Endodermal cell (in vitro differentiated cells): ENCODE measurements around the gene VWA5B2. TPM values are rescaled to one million over a fixed set of nuclear protein-coding genes. Genes with fewer than 3 reads are reported as not detected.

ENCODE experiments used
- DNase-seq: peaks from one replicate; pipeline ENCODE4 v3.0.0-alpha.2; 2017
- H3K27ac ChIP-seq: 2 replicates; pipeline ENCODE4 v1.5.1; 2013; ENCODE audit warnings: mild to moderate bottlenecking, low read depth, low read length, moderate library complexity
- H3K27me3 ChIP-seq: 2 replicates; pipeline ENCODE4 v1.6.1; 2013; ENCODE audit warnings: mild to moderate bottlenecking, low read length, moderate library complexity; ENCODE audit not compliant: insufficient read depth, control insufficient read depth, poor library complexity, severe bottlenecking
- H3K36me3 ChIP-seq: 2 replicates; pipeline ENCODE4 v1.7.0; 2013; ENCODE audit warnings: mild to moderate bottlenecking, low read length, moderate library complexity; ENCODE audit not compliant: control insufficient read depth, insufficient read depth
- H3K4me1 ChIP-seq: one replicate; pipeline ENCODE4 v1.7.0; 2013; ENCODE audit warnings: low read length; ENCODE audit not compliant: control insufficient read depth, insufficient read depth
- H3K4me3 ChIP-seq: 2 replicates; pipeline ENCODE4 v1.5.1; 2013; ENCODE audit warnings: mild to moderate bottlenecking, low read length, moderate library complexity
- H3K9ac ChIP-seq: 2 replicates; pipeline ENCODE4 v1.6.1; 2013; ENCODE audit warnings: mild to moderate bottlenecking, low read length, moderate library complexity; ENCODE audit not compliant: poor library complexity, severe bottlenecking; ENCODE audit errors: extremely low read depth
- H3K9me3 ChIP-seq: 2 replicates; pipeline ENCODE4 v1.6.1; 2013; ENCODE audit warnings: mild to moderate bottlenecking, low read length, moderate library complexity; ENCODE audit not compliant: control insufficient read depth
- H3K27ac Mint-ChIP-seq: 2 replicates; pipeline ENCODE4 v1.8.0; 2020; ENCODE audit warnings: mixed read lengths
- H3K27me3 Mint-ChIP-seq: 2 replicates; pipeline ENCODE4 v1.8.0; 2021; ENCODE audit warnings: mild to moderate bottlenecking, mixed read lengths; ENCODE audit not compliant: insufficient read depth
- H3K36me3 Mint-ChIP-seq: 2 replicates; pipeline ENCODE4 v1.8.0; 2020; ENCODE audit warnings: low read depth, mixed read lengths
- H3K4me1 Mint-ChIP-seq: 2 replicates; pipeline ENCODE4 v1.8.0; 2020; ENCODE audit warnings: mixed read lengths
- H3K4me3 Mint-ChIP-seq: 2 replicates; pipeline ENCODE4 v1.8.0; 2020; ENCODE audit warnings: mild to moderate bottlenecking, moderate library complexity, mixed read lengths
- H3K9me3 Mint-ChIP-seq: 2 replicates; pipeline ENCODE4 v1.8.0; 2020; ENCODE audit warnings: mild to moderate bottlenecking, mixed read lengths
- CTCF ChIP-seq: fragments of 200-600 bp; sonication (generic); conservative IDR thresholded peaks from 2 replicates; pipeline ENCODE4 v1.5.0; 2021; ENCODE audit warnings: antibody characterized with exemption, mild to moderate bottlenecking
- WGBS, 2 experiments: methylation state at CpG; one replicate each; pipeline versions ENCODE4 v1.1.5 to v1.1.7; 2013; ENCODE audit warnings: missing lambda C conversion rate in 2 of 2, mixed read lengths in 1 of 2; ENCODE audit not compliant: insufficient coverage in 1 of 2, insufficient read length in 1 of 2; 5-methylcytosine and 5-hydroxymethylcytosine counted together
- total RNA-seq, 2 donors: library from RNA; stranded (reverse); fragmentation: NEBNext Ultra II Directional in 1 of 2; extraction: Animal tissue kit (Norgen Biotek cat#: 25700) in 1 of 2; gene quantifications; 2 replicates in 1 of 2; 3 replicates in 1 of 2; pipeline ENCODE4 v1.2.1, GENCODE V29; 2021

VWA5B2 gene
- total RNA-seq, 2 donors from 2014 or later: 0.62 to 0.97 TPM

GRCh38 chr3:184196536-184196935 lies 32.8 kb upstream of the VWA5B2 start:
- H3K4me3 ChIP-seq: no peak overlapping the region
- WGBS, 2 experiments: 94 to 95% methylated on average over 5 to 6 of the region's 6 CpGs
- Mint-ChIP-seq H3K4me3 (no peak overlapping the region), H3K4me1 (no peaks in the 10 kb centered on the region), H3K27me3 (no peaks in the 10 kb centered on the region), H3K9me3 (no peaks in the 10 kb centered on the region), H3K36me3 (peaks cover 38% of the 10 kb centered on the region), H3K27ac (no peak overlapping the region)
- H3K27me3 ChIP-seq: no peaks in the 10 kb centered on the region
- no peak for TF ChIP-seq CTCF
- H3K9me3 ChIP-seq: no peaks in the 10 kb centered on the region
- H3K4me1 ChIP-seq: no peaks in the 10 kb centered on the region
- no peak overlapping the region for H3K9ac ChIP-seq
- H3K27ac ChIP-seq: no peak overlapping the region
- H3K36me3 ChIP-seq: peaks cover 33% of the 10 kb centered on the region
- DNase-seq: no peak

DNA sequence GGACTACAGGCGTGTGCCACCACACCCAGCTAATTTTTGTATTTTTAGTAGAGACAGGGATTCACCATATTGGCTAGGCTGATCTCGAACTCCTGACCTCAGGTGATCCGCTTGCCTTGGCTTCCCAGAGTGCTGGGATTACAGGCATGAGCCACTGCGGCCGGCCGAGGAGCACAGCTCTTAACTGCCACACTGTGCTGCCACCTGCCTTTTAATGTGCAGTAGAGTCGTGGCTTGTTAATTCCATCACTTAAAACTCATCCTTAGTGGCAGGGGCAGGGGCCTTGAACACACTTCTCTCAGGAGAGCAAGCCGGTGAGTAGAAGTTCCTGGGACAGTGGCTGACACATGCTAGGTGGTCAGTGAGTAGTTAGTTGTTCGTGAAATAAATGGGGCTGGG lies 30.9 kb upstream of the VWA5B2 start:
- no peak overlapping the region for H3K4me3 ChIP-seq
- 87 to 92% methylated on average over 8 to 9 of the region's 9 CpGs for WGBS, 2 experiments
- TF ChIP-seq CTCF: no peak
- no peak for DNase-seq
- H3K36me3 ChIP-seq: peaks cover 15% of the 10 kb centered on the region
- no peaks in the 10 kb centered on the region for H3K9me3 ChIP-seq
- Mint-ChIP-seq H3K9me3 (no peaks in the 10 kb centered on the region), H3K27ac (no peak overlapping the region), H3K4me1 (no peaks in the 10 kb centered on the region), H3K27me3 (no peaks in the 10 kb centered on the region), H3K36me3 (peaks cover 18% of the 10 kb centered on the region), H3K4me3 (no peak overlapping the region)
- H3K27ac ChIP-seq: no peak overlapping the region
- H3K4me1 ChIP-seq: no peaks in the 10 kb centered on the region
- H3K27me3 ChIP-seq: no peaks in the 10 kb centered on the region
- H3K9ac ChIP-seq: no peak overlapping the region

DNA sequence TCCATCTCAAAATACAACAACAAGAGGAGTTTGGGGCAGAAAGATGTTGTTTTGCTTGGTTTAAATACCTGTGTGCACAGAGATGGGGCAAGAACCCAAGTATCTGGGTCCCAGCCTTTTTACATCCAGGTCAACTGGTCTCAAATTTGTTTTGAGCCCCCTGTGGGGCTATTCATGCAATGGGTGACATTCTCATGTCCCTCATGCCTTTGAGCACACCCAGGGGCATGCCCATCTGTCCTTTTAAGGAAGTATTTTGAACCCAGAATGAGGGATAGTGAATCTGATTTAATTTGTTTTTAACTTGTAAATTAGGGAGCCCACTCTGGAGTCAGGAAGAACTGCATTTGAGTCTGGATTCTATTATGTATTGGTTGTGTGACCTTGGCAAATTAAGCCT lies 28.6 kb upstream of the VWA5B2 start:
- DNase-seq: no peak
- Histone ChIP-seq H3K9ac (no peak overlapping the region), H3K4me3 (no peak overlapping the region), H3K27ac (no peak overlapping the region), H3K36me3 (no peaks in the 10 kb centered on the region), H3K9me3 (no peaks in the 10 kb centered on the region), H3K27me3 (no peaks in the 10 kb centered on the region), H3K4me1 (no peaks in the 10 kb centered on the region)
- no peaks in the 10 kb centered on the region for H3K36me3 Mint-ChIP-seq
- H3K9me3 Mint-ChIP-seq: no peaks in the 10 kb centered on the region
- H3K27ac Mint-ChIP-seq: no peak overlapping the region
- TF ChIP-seq CTCF: no peak
- no peaks in the 10 kb centered on the region for H3K4me1 Mint-ChIP-seq
- H3K27me3 Mint-ChIP-seq: no peaks in the 10 kb centered on the region
- H3K4me3 Mint-ChIP-seq: no peak overlapping the region
